MM.1S (cell line): ENCODE results near the gene TIMM44.
A peak's percentile ranks its signal among the peaks of the same experiment; 100 is the strongest.

Source experiments
- DNase-seq: peaks from one replicate; pipeline ENCODE4 v3.0.0-alpha.2; 2015
- H2AFZ ChIP-seq: fragments of 300-600 bp; sonication (generic); 2 replicates; pipeline ENCODE4 v1.6.0; 2016; ENCODE audit warnings: antibody characterized with exemption, low read length
- H3F3A ChIP-seq: fragments of 300-600 bp; sonication (generic); 2 replicates; pipeline ENCODE4 v1.6.1; 2016; ENCODE audit warnings: mild to moderate bottlenecking, antibody characterized with exemption, low read length, moderate library complexity, mixed read lengths; ENCODE audit not compliant: insufficient read depth
- H3K27ac ChIP-seq: fragments of 300-600 bp; sonication (generic); 2 replicates; pipeline ENCODE4 v1.5.1; 2016; ENCODE audit warnings: mild to moderate bottlenecking, low read length
- H3K27me3 ChIP-seq: fragments of 300-600 bp; sonication (generic); replicated peaks from 2 replicates; pipeline ENCODE4 v1.6.0; 2016; ENCODE audit warnings: low read length; ENCODE audit not compliant: insufficient read depth
- H3K36me3 ChIP-seq: fragments of 300-600 bp; sonication (generic); replicated peaks from 2 replicates; pipeline ENCODE4 v1.6.1; 2016; ENCODE audit warnings: mild to moderate bottlenecking, low read length, mixed read lengths; ENCODE audit not compliant: insufficient read depth
- H3K4me1 ChIP-seq: fragments of 300-600 bp; sonication (generic); 2 replicates; pipeline ENCODE4 v1.6.1; 2016; ENCODE audit warnings: low read length, mixed read lengths
- H3K4me2 ChIP-seq: fragments of 300-600 bp; sonication (generic); 2 replicates; pipeline ENCODE4 v1.6.0; 2016; ENCODE audit warnings: low read depth, low read length
- H3K4me3 ChIP-seq: fragments of 300-600 bp; sonication (generic); 2 replicates; pipeline ENCODE4 v1.5.1; 2016; ENCODE audit warnings: low read length, mixed read lengths
- H3K79me2 ChIP-seq: fragments of 300-600 bp; sonication (generic); 2 replicates; pipeline ENCODE4 v1.6.1; 2016; ENCODE audit warnings: mixed run types, low read length, mixed read lengths
- H3K9ac ChIP-seq: fragments of 300-600 bp; sonication (generic); 2 replicates; pipeline ENCODE4 v1.6.1; 2016; ENCODE audit warnings: low read length, mixed read lengths
- H3K9me2 ChIP-seq: fragments of 300-600 bp; sonication (generic); replicated peaks from 2 replicates; pipeline ENCODE4 v1.6.1; 2016; ENCODE audit warnings: mild to moderate bottlenecking, low read length, mixed read lengths; ENCODE audit not compliant: insufficient read depth
- H3K9me3 ChIP-seq: fragments of 300-600 bp; sonication (generic); replicated peaks from 2 replicates; pipeline ENCODE4 v1.6.1; 2016; ENCODE audit warnings: mild to moderate bottlenecking, low read length, mixed read lengths; ENCODE audit not compliant: insufficient read depth
- H4K20me1 ChIP-seq: fragments of 300-600 bp; sonication (generic); 2 replicates; pipeline ENCODE4 v1.6.1; 2016; ENCODE audit warnings: mild to moderate bottlenecking, low read length, moderate library complexity, mixed read lengths; ENCODE audit not compliant: insufficient read depth
- EZH2 ChIP-seq: fragments of 300-600 bp; sonication (generic); optimal IDR thresholded peaks from 2 replicates; pipeline ENCODE3; 2017; ENCODE audit warnings: low read depth, mild to moderate bottlenecking, antibody characterized with exemption, low read length, mixed read lengths
- EZH2phosphoT487 ChIP-seq: fragments of 300-600 bp; sonication (generic); IDR thresholded peaks from 2 replicates; pipeline ENCODE4 v1.6.1; 2018; ENCODE audit warnings: antibody characterized with exemption, low read length
- TF ChIP-seq, protein P1 (sequence below): fragments of 300-600 bp; sonication (generic); IDR thresholded peaks from 2 replicates; pipeline ENCODE4 v1.5.1; 2016; ENCODE audit warnings: antibody characterized with exemption, low read length, mixed read lengths

TIMM44 gene

DNA sequence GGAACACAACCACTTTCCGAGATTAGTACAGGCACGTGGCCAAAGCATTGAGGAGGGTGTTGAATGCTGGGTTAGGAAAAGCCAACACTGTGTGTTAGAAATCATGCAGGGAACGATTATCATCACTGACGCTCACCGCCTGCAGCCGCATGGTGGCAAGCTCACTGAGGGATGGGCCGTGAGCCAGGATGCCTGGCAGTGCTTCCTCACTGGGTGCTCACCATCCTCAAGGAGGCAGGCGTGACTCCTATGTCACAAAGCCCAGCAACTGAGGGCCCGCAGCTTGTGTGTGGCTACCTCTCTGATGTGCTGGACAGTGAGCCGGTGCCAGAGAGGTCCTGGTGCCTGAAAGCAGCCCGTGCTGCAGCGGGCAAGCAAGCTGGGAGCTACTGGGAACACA is 30.4 kb upstream of the TIMM44 start:
- H3K4me2 ChIP-seq = no peak overlapping the region
- H4K20me1 ChIP-seq = peaks cover 6% of the 10 kb centered on the region; the same call in 1 of the 2 replicates
- no peak overlapping the region for H3K4me3 ChIP-seq
- H2AFZ ChIP-seq = no peak overlapping the region
- DNase-seq = no peak
- H3K27me3 ChIP-seq = no peaks in the 10 kb centered on the region
- H3K9me2 ChIP-seq = no peaks in the 10 kb centered on the region
- no peak overlapping the region for H3K27ac ChIP-seq
- TF ChIP-seq EZH2 (no peak), EZH2phosphoT487 (no peak)
- TF ChIP-seq, protein P1, sequence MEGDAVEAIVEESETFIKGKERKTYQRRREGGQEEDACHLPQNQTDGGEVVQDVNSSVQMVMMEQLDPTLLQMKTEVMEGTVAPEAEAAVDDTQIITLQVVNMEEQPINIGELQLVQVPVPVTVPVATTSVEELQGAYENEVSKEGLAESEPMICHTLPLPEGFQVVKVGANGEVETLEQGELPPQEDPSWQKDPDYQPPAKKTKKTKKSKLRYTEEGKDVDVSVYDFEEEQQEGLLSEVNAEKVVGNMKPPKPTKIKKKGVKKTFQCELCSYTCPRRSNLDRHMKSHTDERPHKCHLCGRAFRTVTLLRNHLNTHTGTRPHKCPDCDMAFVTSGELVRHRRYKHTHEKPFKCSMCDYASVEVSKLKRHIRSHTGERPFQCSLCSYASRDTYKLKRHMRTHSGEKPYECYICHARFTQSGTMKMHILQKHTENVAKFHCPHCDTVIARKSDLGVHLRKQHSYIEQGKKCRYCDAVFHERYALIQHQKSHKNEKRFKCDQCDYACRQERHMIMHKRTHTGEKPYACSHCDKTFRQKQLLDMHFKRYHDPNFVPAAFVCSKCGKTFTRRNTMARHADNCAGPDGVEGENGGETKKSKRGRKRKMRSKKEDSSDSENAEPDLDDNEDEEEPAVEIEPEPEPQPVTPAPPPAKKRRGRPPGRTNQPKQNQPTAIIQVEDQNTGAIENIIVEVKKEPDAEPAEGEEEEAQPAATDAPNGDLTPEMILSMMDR = no peak
- no peak overlapping the region for H3K9ac ChIP-seq
- peaks cover 8% of the 10 kb centered on the region for H3K36me3 ChIP-seq
- H3F3A ChIP-seq = no peaks in the 10 kb centered on the region
- H3K4me1 ChIP-seq = no peaks in the 10 kb centered on the region
- no peaks in the 10 kb centered on the region for H3K9me3 ChIP-seq
- peaks cover 37% of the 10 kb centered on the region for H3K79me2 ChIP-seq

DNA sequence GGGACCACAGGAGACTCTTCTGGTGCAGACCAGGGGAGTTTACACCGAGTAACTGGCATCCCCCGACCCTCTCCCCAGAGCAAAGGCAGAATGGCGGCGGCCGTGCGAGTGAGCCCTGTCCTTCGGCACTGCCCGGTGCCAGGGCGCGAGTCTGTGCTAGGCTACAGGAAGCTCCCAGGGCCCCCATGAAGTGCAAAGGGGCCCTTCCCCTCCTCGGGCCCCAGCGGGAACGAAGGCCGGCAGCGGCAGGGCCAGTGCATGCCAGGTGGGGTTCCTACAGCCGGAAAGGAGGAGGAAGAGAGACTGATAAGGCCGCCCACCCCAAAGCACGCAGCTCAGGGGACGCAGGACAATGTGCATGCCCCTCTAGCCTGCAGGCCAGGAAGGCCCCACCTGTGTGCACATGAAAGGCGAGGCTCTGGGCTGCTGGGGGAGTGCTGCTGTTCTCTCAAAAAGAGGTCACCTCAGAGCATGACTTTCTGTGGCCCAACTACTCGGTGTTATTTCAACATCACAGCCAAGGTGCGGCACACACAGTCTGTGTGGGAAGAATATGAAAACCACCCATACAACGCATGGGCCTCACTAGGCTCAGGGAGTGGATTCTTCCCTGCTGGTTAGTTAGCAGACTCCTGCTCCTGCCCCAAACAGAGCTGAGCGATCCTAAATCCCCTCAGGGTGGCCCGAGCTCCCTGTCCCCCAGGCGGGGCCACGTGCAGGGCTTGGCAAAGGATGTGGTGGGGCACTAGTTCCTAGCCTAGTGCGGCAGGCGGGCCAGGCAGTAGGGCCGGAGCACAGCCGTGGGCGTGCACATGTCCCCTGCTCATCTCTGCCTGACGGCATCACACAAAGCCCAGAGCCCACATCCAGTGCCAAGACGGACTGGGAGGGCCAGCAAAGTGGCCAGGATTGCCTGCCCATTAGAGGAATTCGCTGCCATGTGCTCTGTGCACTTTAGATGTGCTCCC is 28.4 kb upstream of the TIMM44 start:
- no peaks in the 10 kb centered on the region for H3K27me3 ChIP-seq
- H3K36me3 ChIP-seq = peaks cover 14% of the 10 kb centered on the region
- no peak for DNase-seq
- H3K4me2 ChIP-seq = no peak overlapping the region
- no peaks in the 10 kb centered on the region for H3F3A ChIP-seq
- H3K9ac ChIP-seq = no peak overlapping the region
- no peaks in the 10 kb centered on the region for H3K9me2 ChIP-seq
- H3K4me1 ChIP-seq = no peaks in the 10 kb centered on the region
- peaks cover 19% of the 10 kb centered on the region for H3K79me2 ChIP-seq
- no peaks in the 10 kb centered on the region; the same call in 1 of the 2 replicates for H4K20me1 ChIP-seq
- no peak overlapping the region for H2AFZ ChIP-seq
- H3K9me3 ChIP-seq = no peaks in the 10 kb centered on the region
- TF ChIP-seq EZH2 (no peak), EZH2phosphoT487 (no peak)
- TF ChIP-seq, protein P1 = no peak
- no peak overlapping the region for H3K4me3 ChIP-seq
- H3K27ac ChIP-seq = no peak overlapping the region

DNA sequence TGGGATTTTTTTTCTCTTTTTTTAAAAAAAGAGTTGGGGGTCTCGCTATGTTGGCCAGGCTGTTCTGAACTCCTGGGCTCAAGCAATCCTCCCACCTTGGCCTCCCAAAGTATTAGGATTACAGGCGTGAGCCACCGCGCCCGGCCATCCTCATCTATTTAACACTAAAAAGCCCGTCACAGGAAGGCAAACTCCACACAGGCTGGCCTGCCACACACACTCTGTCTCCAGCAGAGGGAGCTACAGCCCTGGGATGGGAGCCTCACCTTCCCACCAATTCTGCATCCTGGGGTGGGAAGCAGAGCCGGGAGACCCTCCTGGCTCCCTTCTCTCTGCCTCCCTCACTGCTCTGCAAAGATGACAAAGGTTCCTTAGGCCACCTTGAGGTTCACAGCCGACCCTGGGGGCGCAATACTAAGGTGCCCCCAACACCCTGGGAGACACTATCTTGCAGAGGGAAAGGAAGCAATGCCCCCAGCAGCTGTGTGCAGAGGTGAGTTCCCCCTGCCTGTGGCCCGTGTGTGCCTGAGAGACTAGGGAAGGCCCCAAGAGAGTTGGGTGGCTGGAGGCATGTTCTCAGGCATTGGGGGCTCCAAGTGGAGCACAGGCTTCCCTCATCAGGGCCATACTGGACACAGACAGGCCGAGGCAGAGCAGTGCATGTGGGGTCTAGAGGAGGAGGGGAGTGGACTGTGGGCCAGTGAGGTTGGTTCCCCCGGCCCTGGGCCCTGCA is 27.4 kb upstream of the TIMM44 start:
- peak; percentile 32 for DNase-seq
- H3K4me3 ChIP-seq = no peak overlapping the region
- H3K36me3 ChIP-seq = peaks cover 14% of the 10 kb centered on the region
- H3K27me3 ChIP-seq = no peaks in the 10 kb centered on the region
- H3K27ac ChIP-seq = no peak overlapping the region
- no peaks in the 10 kb centered on the region for H3K4me1 ChIP-seq
- H3K9ac ChIP-seq = no peak overlapping the region
- no peak overlapping the region for H2AFZ ChIP-seq
- no peaks in the 10 kb centered on the region for H3F3A ChIP-seq
- TF ChIP-seq EZH2 (no peak), EZH2phosphoT487 (no peak)
- TF ChIP-seq, protein P1 = peak; percentile 80
- H3K79me2 ChIP-seq = peaks cover 13% of the 10 kb centered on the region; the same call in 1 of the 2 replicates
- H4K20me1 ChIP-seq = no peaks in the 10 kb centered on the region; the same call in 1 of the 2 replicates
- H3K9me2 ChIP-seq = no peaks in the 10 kb centered on the region
- H3K4me2 ChIP-seq = no peak overlapping the region
- no peaks in the 10 kb centered on the region for H3K9me3 ChIP-seq
